HG03521 (cell line): ENCODE results near the gene CLCN5.

ENCODE experiments used
- ATAC-seq: cut with Tn5 transposase; IDR thresholded peaks from one replicate; pipeline ENCODE4 v1.9.1; 2021; ENCODE audit warnings: mild to moderate bottlenecking, moderate library complexity; ENCODE audit not compliant: unreplicated experiment

CLCN5 gene

GRCh38 chrX:49922291-49923241 is at the start of gene CLCN5:
TSS of gene CLCN5 (plus strand) at chrX:49922596. CDS start at chrX:49925299, 2,703 bp downstream.
- ATAC-seq: peak; percentile 98

- no peak for ATAC-seq
These were observed 45.6 kb upstream of the CLCN5 start for GRCh38 chrX:49876750-49877149.

- no peak for ATAC-seq
These were observed 44.8 kb upstream of the CLCN5 start for GRCh38 chrX:49877397-49878101.

GRCh38 chrX:49878128-49878833 is 44.1 kb upstream of the CLCN5 start:
- no peak for ATAC-seq

GRCh38 chrX:49878834-49879655 is 43.4 kb upstream of the CLCN5 start, which contains the start of gene USP27X:
TSS of gene USP27X (plus strand) at chrX:49879484. CDS start at chrX:49880308, 824 bp downstream.
- ATAC-seq: peak; percentile 96

GRCh38 chrX:49879656-49880277 is 42.6 kb upstream of the CLCN5 start:
- ATAC-seq: no peak

- ATAC-seq: no peak
These were observed 41.7 kb upstream of the CLCN5 start for GRCh38 chrX:49880668-49881067.

GRCh38 chrX:49884290-49884862 is 38.0 kb upstream of the CLCN5 start:
- peak; percentile 37 for ATAC-seq

- no peak for ATAC-seq
These were observed 29.9 kb upstream of the CLCN5 start for GRCh38 chrX:49892542-49892941.

GRCh38 chrX:49896951-49897350 is 25.4 kb upstream of the CLCN5 start:
- ATAC-seq: no peak

GRCh38 chrX:49901048-49901447 is 21.3 kb upstream of the CLCN5 start:
- ATAC-seq: no peak

- ATAC-seq: peak; percentile 89
These were observed 12.1 kb upstream of the CLCN5 start for GRCh38 chrX:49910344-49910743.

- ATAC-seq: no peak
These were observed 10.3 kb upstream of the CLCN5 start for GRCh38 chrX:49912086-49912485.

GRCh38 chrX:49912861-49913260 is 9.5 kb upstream of the CLCN5 start:
- no peak for ATAC-seq

GRCh38 chrX:49915361-49916222 is 6.8 kb upstream of the CLCN5 start:
- ATAC-seq: peak; percentile 62

- ATAC-seq: no peak
These were observed 2.8 kb upstream of the CLCN5 start for GRCh38 chrX:49919617-49920016.

- ATAC-seq: no peak
These were observed 1.3 kb upstream of the CLCN5 start for GRCh38 chrX:49921109-49921508.

- no peak for ATAC-seq
These were observed 2.8 kb downstream of the CLCN5 start for GRCh38 chrX:49925176-49925575.

GRCh38 chrX:49930039-49930438 is 7.6 kb downstream of the CLCN5 start:
- no peak for ATAC-seq
